ENCODE measurements around the gene PML. TPM values are rescaled to one million over a fixed set of nuclear protein-coding genes. Genes with fewer than 3 reads are reported as not detected.

The PML gene
- total and polyA plus RNA-seq, 4 donors: 33.9 to 80.5 (median 60.8) TPM

DNA sequence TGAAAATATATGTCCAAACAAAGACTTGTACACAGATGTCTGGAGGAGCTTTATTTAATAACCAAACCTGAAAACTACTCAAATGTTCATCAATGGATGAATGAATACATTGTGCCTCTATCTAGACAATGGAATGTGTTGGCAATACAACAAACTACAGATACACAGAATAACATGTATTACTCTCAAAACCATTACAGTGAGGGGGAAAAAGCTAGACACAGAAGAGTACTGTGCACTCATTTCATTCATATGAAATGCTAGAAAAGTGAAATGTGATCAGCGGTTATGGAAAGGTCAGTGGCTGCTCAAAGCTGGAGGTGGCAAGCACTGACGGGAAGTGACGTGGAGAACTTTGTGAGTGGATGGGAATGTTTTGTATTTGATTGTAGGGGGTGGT is 15.6 kb upstream of the PML start:
- ATAC-seq (ENCODE audit: insufficient read depth, low FRiP score): no peak
- H3K27me3 ChIP-seq (ENCODE audit: control insufficient read depth in 3 of 3, insufficient read depth in 3 of 3, low read length in 2 of 3): peaks cover 0 to 8% (median 3%) of the 10 kb centered on the region in 3 donors
- no peak overlapping the region for H3K27ac ChIP-seq (ENCODE audit: low read depth in 1 of 2, low read length in 1 of 2)
- TF ChIP-seq, protein P1, sequence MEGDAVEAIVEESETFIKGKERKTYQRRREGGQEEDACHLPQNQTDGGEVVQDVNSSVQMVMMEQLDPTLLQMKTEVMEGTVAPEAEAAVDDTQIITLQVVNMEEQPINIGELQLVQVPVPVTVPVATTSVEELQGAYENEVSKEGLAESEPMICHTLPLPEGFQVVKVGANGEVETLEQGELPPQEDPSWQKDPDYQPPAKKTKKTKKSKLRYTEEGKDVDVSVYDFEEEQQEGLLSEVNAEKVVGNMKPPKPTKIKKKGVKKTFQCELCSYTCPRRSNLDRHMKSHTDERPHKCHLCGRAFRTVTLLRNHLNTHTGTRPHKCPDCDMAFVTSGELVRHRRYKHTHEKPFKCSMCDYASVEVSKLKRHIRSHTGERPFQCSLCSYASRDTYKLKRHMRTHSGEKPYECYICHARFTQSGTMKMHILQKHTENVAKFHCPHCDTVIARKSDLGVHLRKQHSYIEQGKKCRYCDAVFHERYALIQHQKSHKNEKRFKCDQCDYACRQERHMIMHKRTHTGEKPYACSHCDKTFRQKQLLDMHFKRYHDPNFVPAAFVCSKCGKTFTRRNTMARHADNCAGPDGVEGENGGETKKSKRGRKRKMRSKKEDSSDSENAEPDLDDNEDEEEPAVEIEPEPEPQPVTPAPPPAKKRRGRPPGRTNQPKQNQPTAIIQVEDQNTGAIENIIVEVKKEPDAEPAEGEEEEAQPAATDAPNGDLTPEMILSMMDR (IDR thresholded peaks at IDR 0.05; ENCODE audit: control extremely low read depth, extremely low read depth): no peak
- no peaks in the 10 kb centered on the region for H3K9me3 ChIP-seq (ENCODE audit: control insufficient read depth in 4 of 4, insufficient read depth in 3 of 4, low read length in 3 of 4)
- no peak overlapping the region for H3K9ac ChIP-seq (ENCODE audit: insufficient read depth in 1 of 2, low read length in 2 of 2)
- H3K4me3 ChIP-seq: no peak overlapping the region
- no peaks in the 10 kb centered on the region for H3K36me3 ChIP-seq (ENCODE audit: control insufficient read depth in 4 of 4, insufficient read depth in 4 of 4, low read length in 4 of 4)
- H3K4me1 ChIP-seq (ENCODE audit: control insufficient read depth in 5 of 5, insufficient read depth in 5 of 5, low read length in 5 of 5): peaks cover 10 to 26% (median 20%) of the 10 kb centered on the region in 5 donors
- 94 to 98% methylated on average over 3 of the region's 3 CpGs for WGBS, 2 donors
- DNase-seq: no peak

DNA sequence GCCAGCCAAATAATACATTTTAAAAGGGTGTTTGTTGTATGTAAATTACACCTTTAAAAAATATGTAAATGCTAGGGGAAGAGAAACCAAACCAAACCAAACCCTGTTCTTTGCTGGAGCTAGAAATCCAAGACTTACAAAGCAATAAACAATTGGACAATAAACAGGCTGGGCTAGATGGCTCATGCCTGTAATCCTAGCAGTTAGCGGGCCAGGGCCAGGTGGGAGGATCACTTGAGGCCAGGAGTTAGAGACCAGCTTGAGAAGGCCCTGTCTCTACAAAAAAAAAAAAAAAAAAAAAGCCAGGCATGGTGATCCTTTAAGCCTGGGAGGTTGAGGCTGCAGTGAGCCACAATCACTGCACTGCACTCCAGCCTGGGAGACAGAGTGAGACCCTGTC is 14.9 kb upstream of the PML start:
- TF ChIP-seq, protein P1 (IDR thresholded peaks at IDR 0.05; ENCODE audit: control extremely low read depth, extremely low read depth): no peak
- Histone ChIP-seq H3K9me3 (ENCODE audit: control insufficient read depth in 4 of 4, insufficient read depth in 3 of 4, low read length in 3 of 4) (no peaks in the 10 kb centered on the region), H3K9ac (ENCODE audit: insufficient read depth in 1 of 2, low read length in 2 of 2) (no peak overlapping the region), H3K4me3 (no peak overlapping the region), H3K36me3 (ENCODE audit: control insufficient read depth in 4 of 4, insufficient read depth in 4 of 4, low read length in 4 of 4) (no peaks in the 10 kb centered on the region), H3K4me1 (ENCODE audit: control insufficient read depth in 5 of 5, insufficient read depth in 5 of 5, low read length in 5 of 5) (peaks cover 16 to 33% (median 25%) of the 10 kb centered on the region in 5 donors), H3K27me3 (ENCODE audit: control insufficient read depth in 3 of 3, insufficient read depth in 3 of 3, low read length in 2 of 3) (peaks cover 0 to 8% (median 3%) of the 10 kb centered on the region in 3 donors), H3K27ac (ENCODE audit: low read depth in 1 of 2, low read length in 1 of 2) (no peak overlapping the region)
- 89 to 100% methylated on average over 1 of the region's 1 CpG for WGBS, 2 donors
- DNase-seq: no peak
- no peak for ATAC-seq (ENCODE audit: insufficient read depth, low FRiP score)

DNA sequence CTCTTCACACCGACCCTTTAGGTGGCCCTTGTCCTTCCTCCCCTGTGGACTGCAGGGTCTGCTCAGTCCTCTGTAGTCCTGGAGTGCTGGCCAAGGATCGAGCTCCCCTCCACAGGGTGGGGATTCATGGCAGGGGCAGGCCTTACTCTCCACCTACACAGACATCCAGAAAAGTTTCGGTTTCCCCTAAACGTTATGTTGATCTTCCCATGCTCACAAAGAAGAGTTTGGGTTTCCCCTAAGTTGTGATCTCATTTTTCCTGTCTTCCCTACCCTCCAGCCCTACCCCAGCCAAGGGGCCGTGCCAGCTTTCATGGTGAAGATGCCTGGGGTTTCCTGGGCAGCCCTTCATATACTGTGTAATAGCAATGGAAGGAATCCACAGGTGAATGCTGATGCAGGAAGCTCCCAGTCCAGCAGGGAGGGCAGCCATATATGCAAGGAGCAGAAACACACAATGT is 12.7 kb upstream of the PML start:
- peaks cover 18 to 35% (median 28%) of the 10 kb centered on the region in 5 donors for H3K4me1 ChIP-seq (ENCODE audit: control insufficient read depth in 5 of 5, insufficient read depth in 5 of 5, low read length in 5 of 5)
- no peak for DNase-seq
- no peak overlapping the region for H3K9ac ChIP-seq (ENCODE audit: insufficient read depth in 1 of 2, low read length in 2 of 2)

More for the DNA sequence above, 12.7 kb upstream of the PML start:
- Histone ChIP-seq H3K36me3 (ENCODE audit: control insufficient read depth in 4 of 4, insufficient read depth in 4 of 4, low read length in 4 of 4) (no peaks in the 10 kb centered on the region), H3K9me3 (ENCODE audit: control insufficient read depth in 4 of 4, insufficient read depth in 3 of 4, low read length in 3 of 4) (no peaks in the 10 kb centered on the region), H3K27ac (ENCODE audit: low read depth in 1 of 2, low read length in 1 of 2) (peak overlapping the region; percentile 82 to 95), H3K4me3 (no peak overlapping the region), H3K27me3 (ENCODE audit: control insufficient read depth in 3 of 3, insufficient read depth in 3 of 3, low read length in 2 of 3) (no peaks in the 10 kb centered on the region)
- 21 to 25% methylated on average over 5 of the region's 5 CpGs for WGBS, 2 donors
- ATAC-seq (ENCODE audit: insufficient read depth, low FRiP score): no peak
- TF ChIP-seq, protein P1 (IDR thresholded peaks at IDR 0.05; ENCODE audit: control extremely low read depth, extremely low read depth): no peak

Measured in lung (tissue), 12 donors.